ENCODE data around the gene ZNF649.
A peak's percentile ranks its signal among the peaks of the same experiment; 100 is the strongest.
"Not testable (repeated sequence)": the region's sequence is repeated elsewhere in the genome, so short reads cannot be mapped to it uniquely, and the experiment has no call there.

ZNF649 gene

DNA sequence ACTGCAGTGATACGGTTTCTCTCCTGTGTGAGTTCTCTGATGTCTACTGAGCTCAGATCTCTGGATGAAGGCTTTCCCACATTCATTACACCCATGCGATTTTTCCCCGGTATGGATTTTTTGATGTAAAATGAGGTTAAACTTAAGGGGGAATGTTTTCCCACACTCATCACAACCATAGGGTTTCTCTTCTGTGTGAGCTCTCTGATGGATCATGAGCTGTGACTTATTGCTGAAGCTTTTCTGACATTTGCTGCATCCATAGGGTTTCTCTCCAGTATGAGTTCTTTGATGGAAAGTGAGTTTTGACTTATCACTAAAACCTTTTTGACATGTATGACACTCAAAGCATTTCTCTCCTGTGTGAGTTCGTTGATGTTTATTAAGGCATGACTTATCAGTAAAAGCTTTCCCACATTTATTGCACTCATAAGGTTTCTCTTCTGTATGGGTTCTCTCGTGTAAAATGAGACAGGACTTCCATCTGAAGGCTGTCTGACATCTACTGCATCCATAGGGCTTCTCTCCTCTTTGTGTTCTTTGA is 10.6 kb upstream of the ZNF649 start:
- Histone ChIP-seq H3K4me2 (ENCODE audit: low read depth, low read length, poor library complexity, severe bottlenecking) (no peak overlapping the region), H3K36me3 (ENCODE audit: insufficient read depth, low read length) (no peaks in the 10 kb centered on the region), H2AFZ (ENCODE audit: low read length) (no peak overlapping the region), H3K4me1 (ENCODE audit: insufficient read depth, low read length, poor library complexity, severe bottlenecking) (no peaks in the 10 kb centered on the region), H3K4me3 (ENCODE audit: low read length, poor library complexity, severe bottlenecking) (no peak overlapping the region), H3K9ac (ENCODE audit: low read depth, low read length, poor library complexity, severe bottlenecking) (no peak overlapping the region), H3F3A (ENCODE audit: low read depth) (no peaks in the 10 kb centered on the region), H3K9me2 (replicated peaks; ENCODE audit: low read depth, low read length) (no peaks in the 10 kb centered on the region), H4K20me1 (ENCODE audit: insufficient read depth, low read length, poor library complexity, severe bottlenecking) (no peaks in the 10 kb centered on the region), H3K27me3 (ENCODE audit: insufficient read depth, low read length, poor library complexity, severe bottlenecking) (peaks cover 3% of the 10 kb centered on the region), H3K79me2 (ENCODE audit: insufficient read depth, low read length) (no peaks in the 10 kb centered on the region), H3K9me3 (ENCODE audit: insufficient read depth, low read depth, low read length) (peaks cover 47% of the 10 kb centered on the region; the same call in 1 of the 2 replicates)
- TF ChIP-seq, protein P1, sequence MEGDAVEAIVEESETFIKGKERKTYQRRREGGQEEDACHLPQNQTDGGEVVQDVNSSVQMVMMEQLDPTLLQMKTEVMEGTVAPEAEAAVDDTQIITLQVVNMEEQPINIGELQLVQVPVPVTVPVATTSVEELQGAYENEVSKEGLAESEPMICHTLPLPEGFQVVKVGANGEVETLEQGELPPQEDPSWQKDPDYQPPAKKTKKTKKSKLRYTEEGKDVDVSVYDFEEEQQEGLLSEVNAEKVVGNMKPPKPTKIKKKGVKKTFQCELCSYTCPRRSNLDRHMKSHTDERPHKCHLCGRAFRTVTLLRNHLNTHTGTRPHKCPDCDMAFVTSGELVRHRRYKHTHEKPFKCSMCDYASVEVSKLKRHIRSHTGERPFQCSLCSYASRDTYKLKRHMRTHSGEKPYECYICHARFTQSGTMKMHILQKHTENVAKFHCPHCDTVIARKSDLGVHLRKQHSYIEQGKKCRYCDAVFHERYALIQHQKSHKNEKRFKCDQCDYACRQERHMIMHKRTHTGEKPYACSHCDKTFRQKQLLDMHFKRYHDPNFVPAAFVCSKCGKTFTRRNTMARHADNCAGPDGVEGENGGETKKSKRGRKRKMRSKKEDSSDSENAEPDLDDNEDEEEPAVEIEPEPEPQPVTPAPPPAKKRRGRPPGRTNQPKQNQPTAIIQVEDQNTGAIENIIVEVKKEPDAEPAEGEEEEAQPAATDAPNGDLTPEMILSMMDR (conservative IDR thresholded peaks at IDR 0.05; ENCODE audit: low read length), result no peak
- TF ChIP-seq EZH2phosphoT487 (IDR thresholded peaks at IDR 0.05; ENCODE audit: borderline replicate concordance), result no peak

DNA sequence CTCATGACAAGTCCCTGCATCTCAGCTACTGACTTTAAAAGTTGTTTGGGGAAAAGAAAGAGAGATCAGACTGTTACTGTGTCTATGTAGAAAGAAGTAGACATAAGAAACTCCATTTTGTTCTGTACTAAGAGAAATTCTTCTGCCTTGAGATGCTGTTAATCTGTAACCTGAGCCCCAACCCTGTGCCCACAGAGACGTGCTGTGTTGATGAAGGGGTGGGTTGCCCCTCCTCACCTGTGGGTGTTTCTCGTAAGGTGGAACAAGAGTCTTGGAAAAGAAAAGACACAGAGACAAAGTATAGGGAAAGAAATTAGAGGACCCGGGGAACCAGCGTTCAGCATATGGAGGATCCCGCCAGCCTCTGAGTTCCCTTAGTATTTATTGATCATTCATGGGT is 3.2 kb upstream of the ZNF649 start:
- not testable (repeated sequence) for H3K27me3 ChIP-seq (ENCODE audit: insufficient read depth, low read length, poor library complexity, severe bottlenecking); H3K9ac ChIP-seq (ENCODE audit: low read depth, low read length, poor library complexity, severe bottlenecking); H4K20me1 ChIP-seq (ENCODE audit: insufficient read depth, low read length, poor library complexity, severe bottlenecking); H3K4me2 ChIP-seq (ENCODE audit: low read depth, low read length, poor library complexity, severe bottlenecking); H3K9me3 ChIP-seq (ENCODE audit: insufficient read depth, low read depth, low read length); H3K4me1 ChIP-seq (ENCODE audit: insufficient read depth, low read length, poor library complexity, severe bottlenecking); H2AFZ ChIP-seq (ENCODE audit: low read length); H3K4me3 ChIP-seq (ENCODE audit: low read length, poor library complexity, severe bottlenecking); H3K36me3 ChIP-seq (ENCODE audit: insufficient read depth, low read length); H3K9me2 ChIP-seq (replicated peaks; ENCODE audit: low read depth, low read length); H3F3A ChIP-seq (ENCODE audit: low read depth)
- peaks cover 19% of the 10 kb centered on the region for H3K79me2 ChIP-seq (ENCODE audit: insufficient read depth, low read length)

DNA sequence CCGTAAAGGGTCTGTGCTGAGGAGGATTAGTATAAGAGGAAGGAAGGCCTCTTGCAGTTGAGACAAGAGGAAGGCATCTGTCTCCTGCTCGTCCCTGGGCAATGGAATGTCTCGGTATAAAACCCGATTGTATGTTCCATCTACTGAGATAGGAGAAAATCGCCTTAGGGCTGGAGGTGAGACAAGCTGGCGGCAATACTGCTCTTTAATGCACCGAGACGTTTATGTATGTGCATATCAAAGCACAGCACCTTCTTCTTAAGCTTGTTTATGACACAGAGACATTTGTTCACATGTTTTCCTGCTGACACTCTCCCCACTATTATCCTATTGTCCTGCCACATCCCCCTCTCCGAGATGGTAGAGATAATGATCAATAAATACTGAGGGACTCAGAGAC is 1.3 kb upstream of the ZNF649 start:
- Histone ChIP-seq H3K79me2 (ENCODE audit: insufficient read depth, low read length) (peaks cover 37% of the 10 kb centered on the region), H3K4me1 (ENCODE audit: insufficient read depth, low read length, poor library complexity, severe bottlenecking) (peaks cover 16% of the 10 kb centered on the region)
- H3K36me3 ChIP-seq (ENCODE audit: insufficient read depth, low read length); H3K27me3 ChIP-seq (ENCODE audit: insufficient read depth, low read length, poor library complexity, severe bottlenecking); H3K4me3 ChIP-seq (ENCODE audit: low read length, poor library complexity, severe bottlenecking); H3K9ac ChIP-seq (ENCODE audit: low read depth, low read length, poor library complexity, severe bottlenecking); H2AFZ ChIP-seq (ENCODE audit: low read length); H3K4me2 ChIP-seq (ENCODE audit: low read depth, low read length, poor library complexity, severe bottlenecking); H3K9me3 ChIP-seq (ENCODE audit: insufficient read depth, low read depth, low read length); H3K9me2 ChIP-seq (replicated peaks; ENCODE audit: low read depth, low read length); H3F3A ChIP-seq (ENCODE audit: low read depth); H4K20me1 ChIP-seq (ENCODE audit: insufficient read depth, low read length, poor library complexity, severe bottlenecking): not testable (repeated sequence)

DNA sequence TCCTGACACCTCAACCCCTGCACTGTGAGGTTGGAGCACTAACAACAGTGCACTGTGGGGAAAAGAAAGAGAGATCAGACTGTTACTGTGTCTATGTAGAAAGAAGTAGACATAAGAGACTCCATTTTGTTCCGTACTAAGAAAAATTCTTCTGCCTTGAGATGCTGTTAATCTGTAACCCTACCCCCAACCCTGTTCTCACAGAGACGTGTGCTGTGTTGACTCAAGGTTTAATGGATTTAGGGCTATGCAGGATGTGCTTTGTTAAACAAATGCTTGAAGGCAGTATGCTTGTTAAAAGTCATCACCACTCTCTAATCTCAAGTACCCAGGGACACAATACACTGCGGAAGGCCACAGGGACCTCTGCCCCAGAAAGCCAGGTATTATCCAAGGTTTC is 822 bp upstream of the ZNF649 start:
- H3K9me2 ChIP-seq (replicated peaks; ENCODE audit: low read depth, low read length); H3F3A ChIP-seq (ENCODE audit: low read depth); H3K4me2 ChIP-seq (ENCODE audit: low read depth, low read length, poor library complexity, severe bottlenecking); H3K9me3 ChIP-seq (ENCODE audit: insufficient read depth, low read depth, low read length); H3K4me3 ChIP-seq (ENCODE audit: low read length, poor library complexity, severe bottlenecking); H4K20me1 ChIP-seq (ENCODE audit: insufficient read depth, low read length, poor library complexity, severe bottlenecking); H3K27me3 ChIP-seq (ENCODE audit: insufficient read depth, low read length, poor library complexity, severe bottlenecking); H3K9ac ChIP-seq (ENCODE audit: low read depth, low read length, poor library complexity, severe bottlenecking); H3K36me3 ChIP-seq (ENCODE audit: insufficient read depth, low read length): not testable (repeated sequence)
- Histone ChIP-seq H3K4me1 (ENCODE audit: insufficient read depth, low read length, poor library complexity, severe bottlenecking) (peaks cover 16% of the 10 kb centered on the region), H2AFZ (ENCODE audit: low read length) (peak overlapping the region; percentile 83; the same call in 1 of the 2 replicates), H3K79me2 (ENCODE audit: insufficient read depth, low read length) (peaks cover 42% of the 10 kb centered on the region)

Measured in Loucy (cell line).